ENCODE data around the gene P2RX1. TPM values are rescaled to one million over a fixed set of nuclear protein-coding genes. Genes with fewer than 3 reads are reported as not detected.

Gene P2RX1
- total RNA-seq, 1 donor from 2014 or later = 6.8 TPM

DNA sequence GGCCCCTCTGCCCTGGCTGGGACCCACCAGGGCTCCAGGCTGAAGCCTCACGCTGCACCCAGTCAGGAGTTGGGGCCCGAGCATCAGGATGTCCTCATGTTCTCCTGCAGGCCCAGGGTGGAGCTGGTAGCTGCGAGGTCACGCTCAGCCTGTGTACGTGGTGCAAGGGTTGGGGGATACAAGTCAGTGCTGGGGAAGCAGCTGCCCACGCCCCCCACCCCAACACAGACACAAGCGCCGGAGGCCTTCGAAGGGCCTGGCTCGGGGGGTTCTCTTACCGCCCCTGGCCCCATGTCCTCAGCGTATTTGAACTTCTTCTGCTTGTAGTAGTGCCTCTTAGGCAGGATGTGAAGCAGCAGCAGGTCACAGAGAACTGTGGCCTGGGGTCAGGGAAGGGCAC, 18.5 kb downstream of the P2RX1 start:
- no peak overlapping the region for H3K27ac ChIP-seq
- DNase-seq (no peak), ATAC-seq (no peak)
- TF ChIP-seq, protein P1, sequence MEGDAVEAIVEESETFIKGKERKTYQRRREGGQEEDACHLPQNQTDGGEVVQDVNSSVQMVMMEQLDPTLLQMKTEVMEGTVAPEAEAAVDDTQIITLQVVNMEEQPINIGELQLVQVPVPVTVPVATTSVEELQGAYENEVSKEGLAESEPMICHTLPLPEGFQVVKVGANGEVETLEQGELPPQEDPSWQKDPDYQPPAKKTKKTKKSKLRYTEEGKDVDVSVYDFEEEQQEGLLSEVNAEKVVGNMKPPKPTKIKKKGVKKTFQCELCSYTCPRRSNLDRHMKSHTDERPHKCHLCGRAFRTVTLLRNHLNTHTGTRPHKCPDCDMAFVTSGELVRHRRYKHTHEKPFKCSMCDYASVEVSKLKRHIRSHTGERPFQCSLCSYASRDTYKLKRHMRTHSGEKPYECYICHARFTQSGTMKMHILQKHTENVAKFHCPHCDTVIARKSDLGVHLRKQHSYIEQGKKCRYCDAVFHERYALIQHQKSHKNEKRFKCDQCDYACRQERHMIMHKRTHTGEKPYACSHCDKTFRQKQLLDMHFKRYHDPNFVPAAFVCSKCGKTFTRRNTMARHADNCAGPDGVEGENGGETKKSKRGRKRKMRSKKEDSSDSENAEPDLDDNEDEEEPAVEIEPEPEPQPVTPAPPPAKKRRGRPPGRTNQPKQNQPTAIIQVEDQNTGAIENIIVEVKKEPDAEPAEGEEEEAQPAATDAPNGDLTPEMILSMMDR (IDR thresholded peaks at IDR 0.05) = no peak
- H3K9me3 ChIP-seq = no peaks in the 10 kb centered on the region
- peaks cover 29% of the 10 kb centered on the region for H3K4me1 ChIP-seq
- intact Hi-C loops (cut with DNase I) = no loop called here
- H3K4me3 ChIP-seq = no peak overlapping the region
- no peaks in the 10 kb centered on the region for H3K36me3 ChIP-seq
- no peaks in the 10 kb centered on the region for H3K27me3 ChIP-seq

GRCh38 chr17:3896968-3897235, 19.4 kb downstream of the P2RX1 start:
- ATAC-seq = no peak
- DNase-seq = no peak
- H3K4me3 ChIP-seq = no peak overlapping the region
- intact Hi-C loops (cut with DNase I) = no loop called here
- no peak overlapping the region for H3K27ac ChIP-seq
- no peaks in the 10 kb centered on the region for H3K27me3 ChIP-seq
- no peaks in the 10 kb centered on the region for H3K36me3 ChIP-seq
- H3K4me1 ChIP-seq = peaks cover 31% of the 10 kb centered on the region
- H3K9me3 ChIP-seq = no peaks in the 10 kb centered on the region
- TF ChIP-seq, protein P1 (IDR thresholded peaks at IDR 0.05) = no peak

GRCh38 chr17:3896108-3896967, 19.9 kb downstream of the P2RX1 start:
- H3K36me3 ChIP-seq = no peaks in the 10 kb centered on the region
- peaks cover 37% of the 10 kb centered on the region for H3K4me1 ChIP-seq
- DNase-seq (no peak), ATAC-seq (no peak)
- H3K9me3 ChIP-seq = no peaks in the 10 kb centered on the region
- H3K27me3 ChIP-seq = no peaks in the 10 kb centered on the region
- H3K27ac ChIP-seq = peak overlapping the region; percentile 24
- no peak overlapping the region for H3K4me3 ChIP-seq
- intact Hi-C loops (cut with DNase I) = no loop called here
- TF ChIP-seq, protein P1 (IDR thresholded peaks at IDR 0.05) = no peak

DNA sequence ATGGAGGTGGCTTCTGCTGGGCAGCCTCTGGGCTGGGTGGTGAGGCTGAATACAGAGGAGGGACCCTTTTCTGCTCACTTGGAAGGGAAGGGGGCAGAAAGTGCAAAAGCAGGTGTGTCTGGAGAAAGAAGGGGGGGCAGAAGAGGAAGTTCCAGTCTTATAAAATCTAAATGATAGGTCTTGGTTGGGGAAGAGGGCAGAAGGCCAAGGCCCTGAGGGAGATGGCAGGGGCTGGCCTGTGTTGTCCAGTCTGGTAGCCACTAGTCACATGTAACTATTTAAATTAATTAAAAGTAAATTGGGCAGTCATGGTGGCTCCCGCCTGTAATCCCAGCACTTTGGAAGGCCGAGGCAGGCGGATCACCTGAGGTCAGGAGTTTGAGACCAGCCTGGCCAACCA, 20.9 kb downstream of the P2RX1 start:
- no peaks in the 10 kb centered on the region for H3K36me3 ChIP-seq
- H3K4me3 ChIP-seq = no peak overlapping the region
- peaks cover 46% of the 10 kb centered on the region for H3K4me1 ChIP-seq
- no peaks in the 10 kb centered on the region for H3K9me3 ChIP-seq
- H3K27ac ChIP-seq = peak overlapping the region; percentile 45
- ATAC-seq (no peak), DNase-seq (no peak)
- intact Hi-C loops (cut with DNase I) = no loop called here
- H3K27me3 ChIP-seq = no peaks in the 10 kb centered on the region
- TF ChIP-seq, protein P1 (IDR thresholded peaks at IDR 0.05) = no peak

GRCh38 chr17:3894911-3895343, 21.3 kb downstream of the P2RX1 start:
- intact Hi-C loops (cut with DNase I) = no loop called here
- ATAC-seq = peak; percentile 4
- peaks cover 51% of the 10 kb centered on the region for H3K4me1 ChIP-seq

More at GRCh38 chr17:3894911-3895343, 21.3 kb downstream of the P2RX1 start:
- Histone ChIP-seq H3K27ac (peak overlapping the region; percentile 82), H3K36me3 (no peaks in the 10 kb centered on the region), H3K9me3 (no peaks in the 10 kb centered on the region), H3K27me3 (no peaks in the 10 kb centered on the region), H3K4me3 (no peak overlapping the region)
- DNase-seq = no peak
- TF ChIP-seq, protein P1 (IDR thresholded peaks at IDR 0.05) = no peak
